ENCODE measurements around the gene NCAM1. TPM values are rescaled to one million over a fixed set of nuclear protein-coding genes. Genes with fewer than 3 reads are reported as not detected.

NCAM1 gene
- total RNA-seq, 2 experiments from 2014 or later, result 0.34 TPM; not detected in 1

DNA sequence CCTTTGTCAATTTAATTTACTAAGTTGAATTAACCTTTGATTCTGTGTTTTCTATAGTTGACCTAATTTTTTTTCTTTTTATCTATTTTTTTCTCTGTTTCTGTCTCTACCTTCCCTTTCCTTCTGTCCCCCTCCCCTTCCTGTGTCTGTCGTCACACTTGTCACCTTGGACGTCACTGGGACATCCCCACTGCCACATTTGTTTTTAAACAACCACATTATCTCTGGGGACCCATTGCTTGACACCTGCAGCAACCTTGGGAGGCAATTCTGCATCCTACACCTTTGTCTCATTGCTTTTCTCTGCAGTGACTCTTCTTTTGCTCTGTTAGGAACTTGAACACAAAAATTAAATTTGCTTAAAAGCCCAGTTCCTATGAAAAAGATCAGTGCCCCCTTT is 301.4 kb downstream of the NCAM1 start:
- H3K4me1 ChIP-seq (ENCODE audit: insufficient read depth, low read length), result no peaks in the 10 kb centered on the region
- Mint-ChIP-seq H3K9me3 (no peaks in the 10 kb centered on the region), H3K4me1 (ENCODE audit: low read depth) (no peaks in the 10 kb centered on the region), H3K36me3 (ENCODE audit: low read depth) (no peaks in the 10 kb centered on the region), H3K4me3 (no peak overlapping the region), H3K27me3 (peaks cover 3% of the 10 kb centered on the region), H3K27ac (no peak overlapping the region)
- H3K9me3 ChIP-seq (ENCODE audit: control insufficient read depth in 1 of 2, insufficient read depth in 1 of 2, low read length in 2 of 2), result no peaks in the 10 kb centered on the region
- DNase-seq (peak in 2 of 14 experiments; percentile 27 to 45), ATAC-seq (ENCODE audit: poor library complexity) (no peak)
- TF ChIP-seq, protein P1, sequence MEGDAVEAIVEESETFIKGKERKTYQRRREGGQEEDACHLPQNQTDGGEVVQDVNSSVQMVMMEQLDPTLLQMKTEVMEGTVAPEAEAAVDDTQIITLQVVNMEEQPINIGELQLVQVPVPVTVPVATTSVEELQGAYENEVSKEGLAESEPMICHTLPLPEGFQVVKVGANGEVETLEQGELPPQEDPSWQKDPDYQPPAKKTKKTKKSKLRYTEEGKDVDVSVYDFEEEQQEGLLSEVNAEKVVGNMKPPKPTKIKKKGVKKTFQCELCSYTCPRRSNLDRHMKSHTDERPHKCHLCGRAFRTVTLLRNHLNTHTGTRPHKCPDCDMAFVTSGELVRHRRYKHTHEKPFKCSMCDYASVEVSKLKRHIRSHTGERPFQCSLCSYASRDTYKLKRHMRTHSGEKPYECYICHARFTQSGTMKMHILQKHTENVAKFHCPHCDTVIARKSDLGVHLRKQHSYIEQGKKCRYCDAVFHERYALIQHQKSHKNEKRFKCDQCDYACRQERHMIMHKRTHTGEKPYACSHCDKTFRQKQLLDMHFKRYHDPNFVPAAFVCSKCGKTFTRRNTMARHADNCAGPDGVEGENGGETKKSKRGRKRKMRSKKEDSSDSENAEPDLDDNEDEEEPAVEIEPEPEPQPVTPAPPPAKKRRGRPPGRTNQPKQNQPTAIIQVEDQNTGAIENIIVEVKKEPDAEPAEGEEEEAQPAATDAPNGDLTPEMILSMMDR (IDR thresholded peaks at IDR 0.05), result no peak
- H3K36me3 ChIP-seq (ENCODE audit: insufficient read depth, low read length), result no peaks in the 10 kb centered on the region
- CTCF ChIA-PET, result no interaction called here
- peaks cover 0 to 2% of the 10 kb centered on the region in 2 experiments for H3K27me3 ChIP-seq (ENCODE audit: control insufficient read depth in 1 of 2, insufficient read depth in 2 of 2, low read length in 2 of 2)
- POLR2A ChIA-PET, result no interaction called here
- no peak overlapping the region for H3K27ac ChIP-seq (ENCODE audit: low read depth in 1 of 2, low read length in 2 of 2)
- H3K4me3 ChIP-seq (ENCODE audit: low read length), result no peak overlapping the region
- intact Hi-C loops (cut with DNase I, micrococcal nuclease), result no loop called here

DNA sequence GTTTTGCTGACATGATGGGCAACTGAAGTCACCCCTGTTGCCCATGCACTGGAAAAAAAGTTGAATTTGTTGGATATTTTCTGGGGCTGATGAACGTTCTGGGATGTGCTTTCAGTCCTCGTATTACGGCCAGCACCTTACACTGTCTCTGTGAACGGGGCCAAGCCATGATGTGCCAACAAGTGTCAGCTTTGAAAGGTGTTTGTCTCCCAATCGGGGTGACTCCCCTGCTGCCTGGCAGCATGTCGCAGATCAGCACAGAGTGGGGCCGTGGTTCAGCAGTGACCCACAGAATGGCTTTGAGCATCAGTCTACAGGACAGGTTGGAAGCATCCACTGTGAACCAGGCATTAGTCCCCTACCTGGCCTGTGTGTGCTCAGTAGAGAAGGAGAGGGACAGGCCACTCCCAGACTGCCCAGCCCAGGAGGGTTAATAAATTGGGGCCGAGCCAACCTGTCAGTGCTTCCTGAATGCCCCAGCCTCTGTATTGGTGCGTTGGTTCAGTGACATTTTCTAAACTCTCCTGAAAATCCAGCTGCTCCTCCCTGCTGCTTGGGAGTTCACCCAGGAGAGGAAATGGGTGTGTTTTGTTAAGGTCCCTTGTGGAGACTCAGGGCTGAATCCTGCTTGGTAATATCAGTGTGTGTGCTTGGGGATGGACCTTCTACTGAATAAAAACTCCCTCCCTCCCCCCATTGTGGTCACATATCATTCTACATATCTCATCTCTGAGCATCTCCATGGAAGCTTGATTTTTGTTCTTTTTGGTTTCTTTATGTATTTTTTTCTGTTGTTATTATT is 302.4 kb downstream of the NCAM1 start:
- H3K36me3 ChIP-seq (ENCODE audit: insufficient read depth, low read length), result no peaks in the 10 kb centered on the region
- CTCF ChIA-PET, result no interaction called here
- peaks cover 0 to 2% of the 10 kb centered on the region in 2 experiments for H3K27me3 ChIP-seq (ENCODE audit: control insufficient read depth in 1 of 2, insufficient read depth in 2 of 2, low read length in 2 of 2)
- Mint-ChIP-seq H3K4me3 (no peak overlapping the region), H3K4me1 (ENCODE audit: low read depth) (no peaks in the 10 kb centered on the region), H3K9me3 (no peaks in the 10 kb centered on the region), H3K36me3 (ENCODE audit: low read depth) (no peaks in the 10 kb centered on the region), H3K27me3 (peaks cover 3% of the 10 kb centered on the region), H3K27ac (no peak overlapping the region)
- ATAC-seq (ENCODE audit: poor library complexity) (no peak), DNase-seq (no peak)
- no peak overlapping the region for H3K4me3 ChIP-seq (ENCODE audit: low read length)
- POLR2A ChIA-PET, result no interaction called here
- intact Hi-C loops (cut with DNase I, micrococcal nuclease), result no loop called here
- no peaks in the 10 kb centered on the region for H3K9me3 ChIP-seq (ENCODE audit: control insufficient read depth in 1 of 2, insufficient read depth in 1 of 2, low read length in 2 of 2)
- TF ChIP-seq, protein P1 (IDR thresholded peaks at IDR 0.05), result no peak
- no peaks in the 10 kb centered on the region for H3K4me1 ChIP-seq (ENCODE audit: insufficient read depth, low read length)
- no peak overlapping the region for H3K27ac ChIP-seq (ENCODE audit: low read depth in 1 of 2, low read length in 2 of 2)

GRCh38 chr11:113265362-113265761 is 304.1 kb downstream of the NCAM1 start:
- H3K36me3 ChIP-seq (ENCODE audit: insufficient read depth, low read length), result no peaks in the 10 kb centered on the region
- no peaks in the 10 kb centered on the region for H3K4me1 Mint-ChIP-seq (ENCODE audit: low read depth)
- no peak overlapping the region for H3K27ac Mint-ChIP-seq
- no peaks in the 10 kb centered on the region for H3K4me1 ChIP-seq (ENCODE audit: insufficient read depth, low read length)
- no peaks in the 10 kb centered on the region for H3K9me3 Mint-ChIP-seq
- H3K4me3 Mint-ChIP-seq, result no peak overlapping the region
- peaks cover 3% of the 10 kb centered on the region for H3K27me3 Mint-ChIP-seq
- peaks cover 0 to 2% of the 10 kb centered on the region in 2 experiments for H3K27me3 ChIP-seq (ENCODE audit: control insufficient read depth in 1 of 2, insufficient read depth in 2 of 2, low read length in 2 of 2)
- intact Hi-C loops (cut with DNase I, micrococcal nuclease), result no loop called here
- POLR2A ChIA-PET, result no interaction called here
- H3K27ac ChIP-seq (ENCODE audit: low read depth in 1 of 2, low read length in 2 of 2), result no peak overlapping the region
- ATAC-seq (ENCODE audit: poor library complexity) (no peak), DNase-seq (no peak)
- H3K4me3 ChIP-seq (ENCODE audit: low read length), result no peak overlapping the region
- H3K9me3 ChIP-seq (ENCODE audit: control insufficient read depth in 1 of 2, insufficient read depth in 1 of 2, low read length in 2 of 2), result no peaks in the 10 kb centered on the region
- CTCF ChIA-PET, result no interaction called here
- no peaks in the 10 kb centered on the region for H3K36me3 Mint-ChIP-seq (ENCODE audit: low read depth)
- TF ChIP-seq, protein P1 (IDR thresholded peaks at IDR 0.05), result no peak
